PFSK-1 (cell line): Measurements from ENCODE around the gene ICE2.

Experiments
- POLR2AphosphoS5 ChIP-seq: IDR thresholded peaks from 2 replicates; pipeline ENCODE4 v1.6.1; 2012; ENCODE audit warnings: low read depth, mild to moderate bottlenecking, control low read depth, low read length, moderate library complexity
- REST ChIP-seq, 2 experiments: IDR thresholded peaks; 2 replicates each; pipeline versions ENCODE4 v1.6.1 to v1.8.0; 2011 to 2012; ENCODE audit warnings: low read depth in 2 of 2, low read length in 2 of 2, control low read depth in 1 of 2, inconsistent platforms in 1 of 2, mild to moderate bottlenecking in 1 of 2, moderate library complexity in 1 of 2; ENCODE audit not compliant: insufficient read depth in 1 of 2
- SIN3A ChIP-seq: IDR thresholded peaks from 2 replicates; pipeline ENCODE4 v1.6.1; 2012; ENCODE audit warnings: mild to moderate bottlenecking, low read length, moderate library complexity, borderline replicate concordance; ENCODE audit not compliant: insufficient read depth
- TAF1 ChIP-seq: IDR thresholded peaks from 2 replicates; pipeline ENCODE4 v1.6.1; 2012; ENCODE audit warnings: low read length, control low read depth, borderline replicate concordance; ENCODE audit not compliant: insufficient read depth

GRCh38 chr15:60480149-60480548 lies 1.2 kb upstream of the ICE2 start:
- TF ChIP-seq REST (IDR thresholded peaks at IDR 0.05; ENCODE audit: insufficient read depth in 1 of 2, low read depth in 2 of 2, low read length in 2 of 2), result no peak
- TF ChIP-seq TAF1, result no peak
- no peak for TF ChIP-seq POLR2AphosphoS5
- TF ChIP-seq SIN3A, result no peak
